Muscle layer of colon (tissue), 2 donors: Measurements from ENCODE around the gene ALDH1A3.

Source experiments
- H3K27ac ChIP-seq: one replicate; pipeline ENCODE4 v1.7.0; 2013; ENCODE audit warnings: low read depth, mild to moderate bottlenecking, low read length, moderate library complexity
- H3K27me3 ChIP-seq, 2 donors: one replicate each; pipeline ENCODE4 v1.7.0; 2013; ENCODE audit warnings: low read length in 2 of 2, mild to moderate bottlenecking in 2 of 2; ENCODE audit not compliant: insufficient read depth in 2 of 2, control insufficient read depth in 1 of 2
- H3K36me3 ChIP-seq: one replicate; pipeline ENCODE4 v1.7.0; 2013; ENCODE audit warnings: mild to moderate bottlenecking, low read length; ENCODE audit not compliant: insufficient read depth
- H3K4me1 ChIP-seq: one replicate; pipeline ENCODE4 v1.7.0; 2013; ENCODE audit warnings: mild to moderate bottlenecking, low read length; ENCODE audit not compliant: insufficient read depth
- H3K4me3 ChIP-seq, 2 donors: one replicate each; pipeline ENCODE4 v1.7.0; 2013; ENCODE audit warnings: low read length in 2 of 2, low read depth in 1 of 2, mild to moderate bottlenecking in 1 of 2, moderate library complexity in 1 of 2
- H3K9ac ChIP-seq: one replicate; pipeline ENCODE4 v1.7.0; 2013; ENCODE audit warnings: low read length
- H3K9me3 ChIP-seq: one replicate; pipeline ENCODE4 v1.7.0; 2013; ENCODE audit warnings: mild to moderate bottlenecking, low read length
- donor health status: abdominal sarcoma.
- donor health status: Adenocarcinoma of cecum.

ALDH1A3 gene

DNA sequence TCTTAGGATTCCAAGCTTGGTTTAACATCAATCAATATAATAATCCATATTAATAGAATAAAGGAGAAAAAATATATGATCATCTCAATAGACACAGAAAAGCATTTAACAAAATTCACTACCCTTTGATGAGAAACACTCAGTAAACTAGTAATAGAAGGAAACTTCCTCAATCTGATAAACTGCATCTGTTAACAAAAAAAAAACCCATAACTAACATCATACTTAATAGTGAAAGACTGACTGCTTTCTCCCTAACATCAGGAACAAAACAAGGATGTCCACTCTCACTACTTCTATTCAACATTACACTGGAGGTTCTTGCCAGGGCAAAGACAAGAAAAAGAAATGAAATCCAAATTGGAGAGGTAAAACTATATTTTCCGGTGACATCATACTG lies 70.1 kb downstream of the ALDH1A3 start:
- Histone ChIP-seq H3K9ac (no peak overlapping the region), H3K36me3 (no peaks in the 10 kb centered on the region), H3K4me1 (no peaks in the 10 kb centered on the region), H3K27ac (no peak overlapping the region), H3K27me3 (no peaks in the 10 kb centered on the region), H3K9me3 (no peaks in the 10 kb centered on the region), H3K4me3 (no peak overlapping the region)

DNA sequence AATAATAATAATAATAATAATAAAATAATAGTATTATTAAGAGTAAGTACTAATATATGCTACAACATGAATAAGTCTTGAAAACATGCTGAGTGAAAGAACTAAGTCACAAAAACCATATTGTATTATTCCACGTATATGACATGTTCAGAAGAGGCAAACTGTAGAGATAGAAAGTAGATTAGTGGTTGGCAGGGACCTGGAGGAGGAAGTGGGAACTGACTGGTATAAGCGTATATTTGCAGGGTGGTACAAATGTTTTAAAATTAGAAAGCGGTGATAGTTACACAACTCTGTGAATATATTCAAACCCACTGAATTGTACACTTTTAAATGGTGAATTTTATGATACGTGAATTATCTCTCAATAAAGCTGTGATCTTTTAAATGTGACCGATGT lies 72.3 kb downstream of the ALDH1A3 start:
- Histone ChIP-seq H3K4me3 (no peak overlapping the region), H3K9me3 (no peaks in the 10 kb centered on the region), H3K27me3 (no peaks in the 10 kb centered on the region), H3K4me1 (no peaks in the 10 kb centered on the region), H3K27ac (no peak overlapping the region), H3K36me3 (no peaks in the 10 kb centered on the region), H3K9ac (no peak overlapping the region)

DNA sequence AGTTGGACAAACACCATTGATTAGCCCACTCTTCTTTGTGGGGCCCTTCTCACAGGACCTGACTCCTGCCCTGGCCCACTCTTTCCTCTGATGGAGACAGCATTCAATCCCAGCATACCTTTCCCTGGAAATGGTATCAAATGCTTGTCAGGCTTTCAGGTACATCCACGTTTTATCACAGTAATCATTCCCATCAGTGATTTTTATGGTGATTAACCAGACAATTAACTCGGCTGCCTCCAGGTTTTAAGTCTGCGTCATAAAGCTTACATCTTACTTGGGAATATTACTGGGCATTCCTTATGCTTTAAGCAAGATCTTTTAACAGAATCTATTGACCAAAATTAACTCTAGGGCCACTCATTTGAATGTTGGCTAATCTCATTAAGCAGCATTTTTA lies 72.9 kb downstream of the ALDH1A3 start:
- H3K4me3 ChIP-seq = no peak overlapping the region
- no peak overlapping the region for H3K27ac ChIP-seq
- H3K4me1 ChIP-seq = no peaks in the 10 kb centered on the region
- no peak overlapping the region for H3K9ac ChIP-seq
- no peaks in the 10 kb centered on the region for H3K27me3 ChIP-seq
- H3K36me3 ChIP-seq = no peaks in the 10 kb centered on the region
- no peaks in the 10 kb centered on the region for H3K9me3 ChIP-seq

DNA sequence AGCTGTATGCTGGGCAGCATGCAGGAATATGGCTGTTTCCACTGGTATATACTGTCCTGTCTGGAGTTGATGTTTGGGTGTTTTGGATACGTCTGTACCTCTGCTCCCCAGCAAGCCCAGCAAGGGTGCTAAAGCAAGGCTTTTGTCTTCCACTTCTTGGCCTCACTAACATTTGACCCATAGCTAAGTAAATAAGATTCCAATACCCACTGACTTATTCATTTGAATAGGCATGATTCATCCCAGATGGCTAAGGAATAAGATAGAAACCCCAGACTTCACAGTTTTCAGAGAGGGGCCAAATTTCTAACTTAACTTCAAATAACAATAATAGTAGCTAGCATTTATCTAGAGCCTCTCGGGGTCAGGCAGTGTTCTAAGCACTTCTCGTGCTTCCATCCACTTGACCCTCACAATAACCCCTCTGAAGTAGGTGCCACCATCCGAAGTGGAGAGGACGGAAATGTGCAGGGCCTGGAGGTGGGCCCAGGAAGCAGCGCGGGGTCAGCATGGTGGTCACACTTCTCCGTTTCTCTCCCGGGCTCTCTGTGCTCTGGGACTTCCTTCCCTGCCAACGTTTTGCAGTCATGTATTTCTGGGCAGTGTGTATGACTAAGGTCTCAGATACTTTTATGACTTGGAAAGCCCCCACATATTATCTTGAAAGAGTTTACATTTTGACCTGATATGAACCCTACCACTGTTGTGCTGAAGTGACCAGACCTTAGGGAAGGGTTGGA lies 78.9 kb downstream of the ALDH1A3 start:
- H3K4me1 ChIP-seq = peaks cover 9% of the 10 kb centered on the region
- H3K9me3 ChIP-seq = no peaks in the 10 kb centered on the region
- no peak overlapping the region for H3K4me3 ChIP-seq
- H3K9ac ChIP-seq = no peak overlapping the region
- no peaks in the 10 kb centered on the region for H3K27me3 ChIP-seq
- H3K27ac ChIP-seq = no peak overlapping the region
- no peaks in the 10 kb centered on the region for H3K36me3 ChIP-seq

DNA sequence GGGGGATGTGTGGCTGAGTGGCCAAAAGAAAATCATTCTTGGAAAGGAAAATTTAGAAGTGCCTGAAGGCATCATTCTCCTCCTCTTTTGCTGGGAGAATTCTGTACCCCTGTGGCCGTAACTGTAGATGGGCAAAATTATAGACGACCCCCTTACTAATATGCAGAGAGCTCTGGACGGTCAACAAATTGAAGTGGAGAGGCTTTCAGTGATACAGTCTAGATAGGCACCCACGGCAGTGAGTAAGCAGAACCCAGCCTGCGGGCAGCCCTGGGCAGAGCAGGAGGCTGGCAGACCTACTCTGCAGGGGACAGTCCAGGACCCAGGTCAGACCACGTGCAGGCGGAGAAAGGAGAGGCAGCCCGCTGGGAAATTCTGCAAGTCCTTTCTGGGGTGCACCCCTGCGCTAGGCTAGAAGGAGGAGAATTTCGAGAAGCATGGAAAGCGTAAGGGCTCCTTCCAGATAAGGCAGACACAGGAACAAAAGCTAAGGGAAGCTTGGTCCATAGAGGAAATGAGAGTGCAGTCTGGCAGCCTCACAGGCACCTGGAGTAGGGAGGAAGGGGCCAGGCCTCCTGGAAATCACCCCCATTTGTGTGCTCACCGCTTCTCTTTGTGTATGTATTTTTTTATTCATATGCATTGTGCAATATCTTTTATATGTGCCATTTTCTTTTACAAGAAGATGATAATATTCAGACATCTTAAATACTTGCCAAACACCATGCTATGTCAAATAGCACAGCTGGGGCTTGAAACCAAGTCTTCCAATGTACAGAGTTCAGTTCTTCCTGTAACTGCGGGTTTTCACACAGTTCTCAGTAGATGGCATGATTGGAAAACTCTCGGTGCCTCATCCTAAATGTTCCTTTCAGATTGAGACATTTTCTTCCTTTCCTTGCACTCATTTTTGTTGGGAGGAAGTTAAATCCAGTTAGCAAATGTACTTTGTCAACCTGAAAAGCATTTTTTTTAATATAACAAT lies 79.7 kb downstream of the ALDH1A3 start:
- H3K36me3 ChIP-seq = no peaks in the 10 kb centered on the region
- no peak overlapping the region for H3K27ac ChIP-seq
- H3K4me3 ChIP-seq = no peak overlapping the region
- no peaks in the 10 kb centered on the region for H3K9me3 ChIP-seq
- H3K9ac ChIP-seq = no peak overlapping the region
- peaks cover 9% of the 10 kb centered on the region for H3K4me1 ChIP-seq
- H3K27me3 ChIP-seq = no peaks in the 10 kb centered on the region
